H9 (cell line): ENCODE data around the gene NEAT1. TPM values are rescaled to one million over a fixed set of nuclear protein-coding genes. Genes with fewer than 3 reads are reported as not detected.

ENCODE experiments used
- DNase-seq: peaks from one replicate; pipeline ENCODE4 v3.0.0-alpha.2; 2017
- H2AFZ ChIP-seq: one replicate; pipeline ENCODE4 v1.6.1; 2013; ENCODE audit warnings: mild to moderate bottlenecking, low read length, control low read depth, moderate library complexity
- H2AK5ac ChIP-seq: 2 replicates; pipeline ENCODE4 v1.6.1; 2013; ENCODE audit warnings: low read length, control low read depth, mixed read lengths; ENCODE audit not compliant: insufficient read length
- H2BK120ac ChIP-seq: one replicate; pipeline ENCODE4 v1.6.1; 2013; ENCODE audit warnings: low read depth, mild to moderate bottlenecking, low read length, control low read depth, inconsistent platforms; ENCODE audit not compliant: poor library complexity, severe bottlenecking
- H2BK12ac ChIP-seq: 2 replicates; pipeline ENCODE4 v1.6.1; 2013; ENCODE audit warnings: low read length, control low read depth, mixed read lengths, low read depth; ENCODE audit not compliant: insufficient read length
- H2BK15ac ChIP-seq: 2 replicates; pipeline ENCODE4 v1.6.1; 2013; ENCODE audit warnings: low read depth, low read length, control low read depth
- H2BK20ac ChIP-seq: one replicate; pipeline ENCODE4 v1.6.1; 2013; ENCODE audit warnings: low read depth, mild to moderate bottlenecking, low read length, control low read depth, inconsistent platforms; ENCODE audit not compliant: poor library complexity, severe bottlenecking
- H2BK5ac ChIP-seq: 2 replicates; pipeline ENCODE4 v1.6.1; 2013; ENCODE audit warnings: low read length, control low read depth, mixed read lengths; ENCODE audit not compliant: insufficient read length
- H3K14ac ChIP-seq: 2 replicates; pipeline ENCODE4 v1.6.1; 2013; ENCODE audit warnings: low read length, control low read depth; ENCODE audit not compliant: insufficient read depth
- H3K18ac ChIP-seq: 2 replicates; pipeline ENCODE4 v1.6.1; 2013; ENCODE audit warnings: low read depth, mild to moderate bottlenecking, mixed read lengths, low read length, control low read depth; ENCODE audit not compliant: insufficient read length
- H3K23ac ChIP-seq: 2 replicates; pipeline ENCODE4 v1.6.1; 2013; ENCODE audit warnings: low read length, control low read depth, mixed read lengths, low read depth; ENCODE audit not compliant: insufficient read length
- H3K23me2 ChIP-seq: 2 replicates; pipeline ENCODE4 v1.6.1; 2013; ENCODE audit warnings: low read depth, mild to moderate bottlenecking, mixed read lengths, low read length, control low read depth; ENCODE audit not compliant: insufficient read length, poor library complexity, severe bottlenecking
- H3K27ac ChIP-seq: 2 replicates; pipeline ENCODE4 v1.5.1; 2013; ENCODE audit warnings: low read length, control low read depth, mixed read lengths, low read depth; ENCODE audit not compliant: insufficient read length
- H3K27me3 ChIP-seq: 2 replicates; pipeline ENCODE4 v1.6.1; 2013; ENCODE audit warnings: low read length, control low read depth, inconsistent platforms; ENCODE audit not compliant: insufficient read depth
- H3K4ac ChIP-seq: 2 replicates; pipeline ENCODE4 v1.6.1; 2013; ENCODE audit warnings: low read depth, mild to moderate bottlenecking, control low read depth, inconsistent platforms, low read length, moderate library complexity
- H3K4me1 ChIP-seq: 2 replicates; pipeline ENCODE4 v1.6.1; 2013; ENCODE audit warnings: low read length, control low read depth, inconsistent platforms; ENCODE audit not compliant: insufficient read depth
- H3K4me2 ChIP-seq: 2 replicates; pipeline ENCODE4 v1.6.1; 2013; ENCODE audit warnings: low read length, control low read depth, mixed read lengths; ENCODE audit not compliant: insufficient read length, insufficient read depth
- H3K56ac ChIP-seq: 2 replicates; pipeline ENCODE4 v1.6.1; 2013; ENCODE audit warnings: low read depth, mild to moderate bottlenecking, mixed read lengths, low read length, control low read depth; ENCODE audit not compliant: insufficient read length
- H3K79me1 ChIP-seq: 2 replicates; pipeline ENCODE4 v1.6.1; 2013; ENCODE audit warnings: low read depth, mild to moderate bottlenecking, moderate library complexity, low read length, control low read depth, inconsistent platforms; ENCODE audit not compliant: insufficient read depth, poor library complexity, severe bottlenecking
- H3K79me2 ChIP-seq: 2 replicates; pipeline ENCODE4 v1.6.1; 2013; ENCODE audit warnings: low read length, control low read depth, inconsistent platforms; ENCODE audit not compliant: insufficient read depth
- H3K9ac ChIP-seq: 2 replicates; pipeline ENCODE4 v1.6.1; 2013; ENCODE audit warnings: low read length, control low read depth, mixed read lengths; ENCODE audit not compliant: insufficient read length; ENCODE audit errors: extremely low read depth
- H3K9me3 ChIP-seq: one replicate; pipeline ENCODE4 v1.6.1; 2013; ENCODE audit warnings: low read depth, low read length, inconsistent platforms; ENCODE audit not compliant: control insufficient read depth
- H3T11ph ChIP-seq: one replicate; pipeline ENCODE4 v1.6.1; 2013; ENCODE audit warnings: mild to moderate bottlenecking, low read length, control low read depth, inconsistent platforms
- H4K20me1 ChIP-seq: one replicate; pipeline ENCODE4 v1.6.1; 2013; ENCODE audit not compliant: control insufficient read depth, insufficient read length, insufficient read depth
- H4K5ac ChIP-seq: 2 replicates; pipeline ENCODE4 v1.6.1; 2013; ENCODE audit warnings: low read depth, mild to moderate bottlenecking, mixed read lengths, low read length, control low read depth; ENCODE audit not compliant: insufficient read length
- H4K8ac ChIP-seq: replicated peaks from 2 replicates; pipeline ENCODE4 v1.6.1; 2013; ENCODE audit warnings: low read length, control low read depth, mixed read lengths, low read depth; ENCODE audit not compliant: insufficient read length
- H4K91ac ChIP-seq: 2 replicates; pipeline ENCODE4 v1.6.1; 2013; ENCODE audit warnings: low read depth, mild to moderate bottlenecking, moderate library complexity, mixed read lengths, low read length, control low read depth; ENCODE audit not compliant: insufficient read length
- H3K27ac Mint-ChIP-seq, 3 experiments: 2 replicates in 2 of 3; 3 replicates in 1 of 3; pipeline ENCODE4 v1.8.0; 2020 to 2021; ENCODE audit warnings: mixed read lengths in 3 of 3, mild to moderate bottlenecking in 1 of 3, moderate library complexity in 1 of 3
- H3K27me3 Mint-ChIP-seq: 2 replicates; pipeline ENCODE4 v1.8.0; 2021; ENCODE audit warnings: low read depth, mild to moderate bottlenecking, moderate library complexity, mixed read lengths
- H3K36me3 Mint-ChIP-seq, 3 experiments: 2 replicates in 2 of 3; 3 replicates in 1 of 3; pipeline ENCODE4 v1.8.0; 2020 to 2021; ENCODE audit warnings: low read depth in 3 of 3, mixed read lengths in 3 of 3; ENCODE audit not compliant: insufficient read depth in 1 of 3
- H3K4me1 Mint-ChIP-seq, 2 experiments: 2 replicates each; pipeline ENCODE4 v1.8.0; 2020; ENCODE audit warnings: mixed read lengths in 2 of 2
- H3K4me3 Mint-ChIP-seq, 2 experiments: 2 replicates in 1 of 2; 3 replicates in 1 of 2; pipeline ENCODE4 v1.8.0; 2020 to 2021; ENCODE audit warnings: mild to moderate bottlenecking in 2 of 2, mixed read lengths in 2 of 2, moderate library complexity in 1 of 2
- H3K9me3 Mint-ChIP-seq, 2 experiments: 2 replicates in 1 of 2; 3 replicates in 1 of 2; pipeline ENCODE4 v1.8.0; 2020; ENCODE audit warnings: mild to moderate bottlenecking in 2 of 2, mixed read lengths in 2 of 2, moderate library complexity in 1 of 2
- WGBS: extraction: QIAGEN DNeasy Blood & Tissue Kit; methylation state at CpG from one replicate; pipeline ENCODE4 v1.1.7; 2013; ENCODE audit warnings: missing lambda C conversion rate, low lambda C conversion rate, mixed read lengths; ENCODE audit not compliant: insufficient read length; ENCODE audit errors: extremely low coverage; 5-methylcytosine and 5-hydroxymethylcytosine counted together
- total RNA-seq: library from RNA; stranded (reverse); gene quantifications from 2 replicates; pipeline ENCODE4 v1.2.1, GENCODE V29; 2021
- TF ChIP-seq, protein P1 (sequence below): fragments of 200-600 bp; sonication (generic); conservative IDR thresholded peaks from 3 replicates; pipeline ENCODE4 v1.8.0; 2021; ENCODE audit warnings: antibody characterized with exemption, mild to moderate bottlenecking

The NEAT1 gene
- total RNA-seq, 1 experiment from 2014 or later, result 12.7 TPM

DNA sequence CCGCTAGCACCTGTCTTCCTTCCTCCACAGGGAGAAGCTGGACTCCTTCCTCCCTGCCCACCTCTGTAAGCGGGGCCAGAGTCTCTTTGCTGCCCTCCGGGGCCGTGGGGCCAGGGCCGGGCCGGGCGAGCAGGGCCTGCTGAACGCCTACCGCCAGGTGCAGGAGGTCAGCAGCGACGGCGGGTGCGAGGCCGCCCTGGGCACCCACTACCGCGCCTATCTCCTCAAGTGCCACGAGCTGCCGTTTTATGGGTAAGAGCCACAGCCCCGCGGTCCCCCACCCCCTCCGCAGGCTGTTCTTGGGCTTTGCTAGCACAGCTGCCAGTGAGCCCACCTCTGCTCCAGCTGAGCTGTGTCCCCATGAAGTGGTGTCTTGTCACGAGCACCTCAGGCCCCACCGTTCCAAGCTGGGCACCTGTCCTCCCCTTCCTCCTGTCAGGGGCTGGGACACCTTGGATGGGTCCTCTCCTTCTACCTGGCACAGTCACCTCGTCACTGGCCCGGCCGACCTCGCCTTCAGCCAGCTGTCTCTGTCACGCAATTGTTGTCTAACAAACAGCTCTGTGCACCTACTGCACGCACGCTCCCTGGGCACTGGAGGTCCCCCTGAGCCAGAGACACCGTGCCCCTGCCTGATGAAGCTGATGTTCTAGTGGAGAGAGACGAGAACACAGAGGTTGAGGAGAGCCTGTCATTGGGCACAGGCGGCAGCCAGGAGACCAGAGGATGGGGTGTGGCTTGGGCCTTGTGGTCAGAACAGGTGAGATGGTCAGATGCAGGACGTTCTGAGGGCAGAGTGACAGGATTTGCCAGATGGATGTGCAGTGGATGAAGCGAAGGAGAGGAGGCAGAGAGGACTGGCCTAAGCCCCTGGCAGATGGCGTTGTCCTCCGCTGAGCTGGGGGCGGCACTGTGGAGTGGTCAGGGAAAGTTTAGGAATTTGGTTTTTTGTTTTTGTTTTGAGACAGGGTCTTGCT, 25.5 kb upstream of the NEAT1 start:
- Histone ChIP-seq H2BK20ac (no peak overlapping the region), H3K4me2 (no peak overlapping the region), H3K27me3 (no peaks in the 10 kb centered on the region), H3K4me1 (no peaks in the 10 kb centered on the region), H4K8ac (no peak overlapping the region), H3K79me1 (no peaks in the 10 kb centered on the region), H3K56ac (no peak overlapping the region), H2AFZ (no peak overlapping the region), H3K9ac (no peak overlapping the region), H3K23ac (no peak overlapping the region), H3K23me2 (no peaks in the 10 kb centered on the region), H4K91ac (no peak overlapping the region), H2BK5ac (no peak overlapping the region), H3T11ph (no peak overlapping the region), H4K20me1 (peaks cover 2% of the 10 kb centered on the region), H2BK120ac (no peak overlapping the region), H3K18ac (no peak overlapping the region), H2BK12ac (no peak overlapping the region), H3K27ac (no peak overlapping the region), H4K5ac (no peak overlapping the region), H3K14ac (no peak overlapping the region), H3K4ac (no peak overlapping the region), H2AK5ac (no peak overlapping the region), H3K9me3 (no peaks in the 10 kb centered on the region), H3K79me2 (no peaks in the 10 kb centered on the region), H2BK15ac (no peak overlapping the region)
- H3K36me3 Mint-ChIP-seq, result peaks cover 3 to 33% (median 22%) of the 10 kb centered on the region in 3 experiments; a peak in 6 of 7 replicates
- no peak for DNase-seq
- peaks cover 0 to 16% of the 10 kb centered on the region in 2 experiments; a peak in 3 of 4 replicates for H3K4me1 Mint-ChIP-seq
- H3K27me3 Mint-ChIP-seq, result no peaks in the 10 kb centered on the region
- TF ChIP-seq, protein P1, sequence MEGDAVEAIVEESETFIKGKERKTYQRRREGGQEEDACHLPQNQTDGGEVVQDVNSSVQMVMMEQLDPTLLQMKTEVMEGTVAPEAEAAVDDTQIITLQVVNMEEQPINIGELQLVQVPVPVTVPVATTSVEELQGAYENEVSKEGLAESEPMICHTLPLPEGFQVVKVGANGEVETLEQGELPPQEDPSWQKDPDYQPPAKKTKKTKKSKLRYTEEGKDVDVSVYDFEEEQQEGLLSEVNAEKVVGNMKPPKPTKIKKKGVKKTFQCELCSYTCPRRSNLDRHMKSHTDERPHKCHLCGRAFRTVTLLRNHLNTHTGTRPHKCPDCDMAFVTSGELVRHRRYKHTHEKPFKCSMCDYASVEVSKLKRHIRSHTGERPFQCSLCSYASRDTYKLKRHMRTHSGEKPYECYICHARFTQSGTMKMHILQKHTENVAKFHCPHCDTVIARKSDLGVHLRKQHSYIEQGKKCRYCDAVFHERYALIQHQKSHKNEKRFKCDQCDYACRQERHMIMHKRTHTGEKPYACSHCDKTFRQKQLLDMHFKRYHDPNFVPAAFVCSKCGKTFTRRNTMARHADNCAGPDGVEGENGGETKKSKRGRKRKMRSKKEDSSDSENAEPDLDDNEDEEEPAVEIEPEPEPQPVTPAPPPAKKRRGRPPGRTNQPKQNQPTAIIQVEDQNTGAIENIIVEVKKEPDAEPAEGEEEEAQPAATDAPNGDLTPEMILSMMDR, result no peak
- no peak overlapping the region for H3K4me3 Mint-ChIP-seq
- peak overlapping the region in 2 of 3 experiments; percentile 7 to 69; a peak in 2 of 7 replicates for H3K27ac Mint-ChIP-seq
- no peaks in the 10 kb centered on the region for H3K9me3 Mint-ChIP-seq
- WGBS, result no CpG with 5 or more reads among the region's 38 CpGs
